Thyroid gland (tissue), 4 donors: ENCODE measurements around the gene SETD1B. TPM values are rescaled to one million over a fixed set of nuclear protein-coding genes. Genes with fewer than 3 reads are reported as not detected.
A peak's percentile ranks its signal among the peaks of the same experiment; 100 is the strongest.
"Not testable (repeated sequence)": the region's sequence is repeated elsewhere in the genome, so short reads cannot be mapped to it uniquely, and the experiment has no call there.

Experiments
- DNase-seq, 2 donors: peaks; one replicate each; pipeline ENCODE4 v3.0.0-alpha.2; 2019
- H3K27ac ChIP-seq, 3 donors: fragments of 200-600 bp; sonication (generic); 1 replicate in 2 of 3; 2 replicates in 1 of 3; pipeline ENCODE4 v1.5.1; 2016 to 2019; ENCODE audit warnings: mild to moderate bottlenecking in 1 of 3, moderate library complexity in 1 of 3
- H3K27me3 ChIP-seq: fragments of 200-600 bp; sonication (generic); one replicate; pipeline ENCODE4 v1.5.1; 2019
- H3K36me3 ChIP-seq, 2 donors: fragments of 200-600 bp; sonication (generic); one replicate each; pipeline ENCODE4 v1.5.1; 2016 to 2019
- H3K4me1 ChIP-seq, 2 donors: fragments of 200-600 bp; sonication (generic); one replicate each; pipeline ENCODE4 v1.5.1; 2017 to 2019
- H3K4me3 ChIP-seq, 3 donors: fragments of 200-600 bp; sonication (generic); replicated peaks in 1 of 3; 1 replicate in 2 of 3; 2 replicates in 1 of 3; pipeline ENCODE4 v1.5.1; 2016; ENCODE audit warnings: mild to moderate bottlenecking in 1 of 3
- H3K9me3 ChIP-seq: fragments of 200-600 bp; sonication (generic); one replicate; pipeline ENCODE4 v1.5.1; 2017
- CTCF ChIP-seq, 6 experiments: fragments of 200-600 bp in 3 of 6; fragments of 450-650 bp in 3 of 6; sonication (generic) in 3 of 6; IDR thresholded peaks; one replicate each; pipeline ENCODE4 v1.5.1; 2016 to 2019; ENCODE audit warnings: antibody characterized with exemption in 6 of 6, mild to moderate bottlenecking in 2 of 6, inconsistent platforms in 1 of 6, moderate library complexity in 1 of 6
- POLR2A ChIP-seq, 2 donors: fragments of 450-650 bp; IDR thresholded peaks; one replicate each; pipeline ENCODE4 v1.6.1; 2017; ENCODE audit warnings: antibody characterized with exemption in 2 of 2, mild to moderate bottlenecking in 2 of 2, moderate library complexity in 1 of 2
- WGBS, 2 donors: methylation state at CpG; one replicate each; pipeline ENCODE4 v1.1.5; 2017; 5-methylcytosine and 5-hydroxymethylcytosine counted together
- intact Hi-C: fragments of 100-400 bp; cut with DNase I; formaldehyde crosslinking; loops from one replicate; pipeline ENCODE4 v1.15.1; 2023
- total RNA-seq, 4 donors: library from RNA; depleted of rRNA; stranded (reverse); fragments of >200 nt; gene quantifications; one replicate each; pipeline ENCODE4 v1.2.3, GENCODE V29; 2016

The SETD1B gene
- total RNA-seq, 4 donors from 2014 or later: 7.3 to 16.5 (median 11.7) TPM

GRCh38 chr12:121787063-121788025 lies 16.5 kb upstream of the SETD1B start:
- Histone ChIP-seq H3K27me3 (no peaks in the 10 kb centered on the region), H3K4me1 (peaks cover 25 to 47% of the 10 kb centered on the region in 2 donors), H3K27ac (peak overlapping the region; percentile 54 to 67 (median 65)), H3K36me3 (no peaks in the 10 kb centered on the region), H3K4me3 (no peak overlapping the region), H3K9me3 (no peaks in the 10 kb centered on the region)
- TF ChIP-seq POLR2A (IDR thresholded peaks at IDR 0.05): peak in 1 of 2 donors; percentile 43
- no peak for TF ChIP-seq CTCF (IDR thresholded peaks at IDR 0.05)
- intact Hi-C loops: no loop called here
- DNase-seq: peak; percentile 89 to 98
- WGBS, 2 donors: 66 to 73% methylated on average over 16 to 17 of the region's 17 CpGs

GRCh38 chr12:121788176-121788818 lies 15.5 kb upstream of the SETD1B start:
- peak overlapping the region; percentile 11 to 67 (median 54) for H3K27ac ChIP-seq
- TF ChIP-seq POLR2A (IDR thresholded peaks at IDR 0.05) (no peak), CTCF (IDR thresholded peaks at IDR 0.05) (no peak)

DNA sequence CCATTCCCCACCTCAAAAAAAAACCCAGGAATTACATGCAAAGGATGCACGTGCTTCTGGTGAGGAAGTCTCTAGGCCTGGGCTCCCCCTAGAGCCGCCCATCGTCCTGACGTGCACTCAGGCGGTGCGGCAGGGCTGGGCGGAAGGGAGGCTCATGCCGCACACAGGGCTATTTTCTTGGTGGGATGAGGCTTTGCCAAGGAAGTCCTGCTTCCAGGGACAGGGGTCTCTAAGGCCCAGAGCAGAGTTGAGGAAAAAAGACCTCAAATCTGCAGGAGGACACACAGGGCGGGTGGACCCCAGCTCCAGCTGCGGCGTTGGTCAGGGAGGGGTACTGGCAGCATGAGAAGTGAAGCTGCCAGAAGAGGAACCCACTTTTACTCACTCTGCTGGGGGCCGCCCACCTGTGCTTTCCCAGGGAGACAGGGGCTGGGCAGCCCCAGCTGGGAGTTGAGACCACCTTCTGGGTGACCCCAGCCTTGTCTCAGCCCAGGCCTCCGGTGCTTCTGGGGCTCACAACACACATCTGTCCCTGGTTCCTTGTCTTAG lies 14.5 kb upstream of the SETD1B start:
- WGBS, 2 donors: 75 to 77% methylated on average over 13 of the region's 13 CpGs
- TF ChIP-seq POLR2A (IDR thresholded peaks at IDR 0.05) (no peak), CTCF (IDR thresholded peaks at IDR 0.05) (no peak)
- Histone ChIP-seq H3K4me3 (no peak overlapping the region), H3K9me3 (no peaks in the 10 kb centered on the region), H3K27me3 (no peaks in the 10 kb centered on the region), H3K4me1 (peaks cover 32 to 60% of the 10 kb centered on the region in 2 donors), H3K36me3 (no peaks in the 10 kb centered on the region), H3K27ac (peak overlapping the region; percentile 33 to 61 (median 48))
- no peak for DNase-seq
- intact Hi-C loops: no loop called here

More at GRCh38 chr12:121788176-121788818, 15.5 kb upstream of the SETD1B start:
- no peaks in the 10 kb centered on the region for H3K27me3 ChIP-seq
- H3K36me3 ChIP-seq: no peaks in the 10 kb centered on the region
- WGBS, 2 donors: 86 to 92% methylated on average over 7 of the region's 7 CpGs
- intact Hi-C loops: no loop called here
- peaks cover 26 to 53% of the 10 kb centered on the region in 2 donors for H3K4me1 ChIP-seq
- DNase-seq: no peak
- H3K9me3 ChIP-seq: no peaks in the 10 kb centered on the region
- H3K4me3 ChIP-seq: no peak overlapping the region

DNA sequence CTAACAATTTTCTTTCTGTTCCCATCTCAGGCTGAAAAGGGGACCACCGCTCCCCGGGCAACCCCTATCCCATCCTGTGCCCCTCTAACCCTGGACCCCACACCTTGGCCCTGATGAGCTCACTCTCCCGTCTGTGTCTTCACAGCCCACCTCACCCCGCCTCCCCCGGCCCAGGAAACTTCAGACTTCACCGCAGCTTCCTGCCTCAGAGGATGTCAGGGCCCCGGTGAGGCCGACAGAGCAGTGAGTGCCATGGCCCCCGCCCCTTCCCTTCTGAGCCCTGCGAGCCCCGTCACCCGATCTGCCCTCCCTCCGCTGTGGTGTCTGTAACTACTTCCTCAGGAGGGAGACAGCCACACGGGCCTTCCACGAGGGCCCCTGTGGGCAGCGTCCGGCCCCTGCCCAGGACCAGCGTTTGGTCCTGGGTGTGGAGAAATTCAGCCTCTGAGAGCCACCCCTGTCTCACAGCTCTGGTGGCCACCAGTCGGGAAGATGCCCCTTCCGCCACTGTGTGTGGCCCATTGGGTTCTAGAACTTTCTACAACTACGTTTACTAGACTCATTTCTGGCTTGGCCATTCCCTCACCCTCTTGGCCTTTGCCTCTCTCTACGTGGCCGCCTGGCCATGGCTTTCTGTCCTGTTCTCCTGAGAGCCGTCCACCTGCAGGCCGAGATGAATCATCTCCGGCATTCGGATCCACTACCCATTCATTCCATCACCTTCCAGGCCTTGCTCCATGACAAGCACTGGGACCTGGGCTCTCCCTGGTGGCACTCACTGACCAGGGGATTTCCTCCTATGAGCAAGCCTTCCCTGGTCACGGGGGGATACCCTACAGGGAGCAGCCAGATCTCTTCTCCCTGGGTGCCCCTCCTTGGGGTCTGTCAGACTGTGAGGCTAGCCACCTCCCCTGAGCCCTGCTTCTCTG lies 13.7 kb upstream of the SETD1B start:
- Histone ChIP-seq H3K4me3 (no peak overlapping the region), H3K9me3 (no peaks in the 10 kb centered on the region), H3K27ac (peak overlapping the region; percentile 33 to 61 (median 48)), H3K4me1 (peaks cover 39 to 60% of the 10 kb centered on the region in 2 donors), H3K27me3 (no peaks in the 10 kb centered on the region), H3K36me3 (no peaks in the 10 kb centered on the region)
- DNase-seq: peak in 1 of 2 donors; percentile 46
- intact Hi-C loops: loop anchor here (5.0 kb wide), 1 partner anchor 93 kb away; no protein-coding TSS in a partner anchor
- TF ChIP-seq POLR2A (IDR thresholded peaks at IDR 0.05): no peak
- TF ChIP-seq CTCF (IDR thresholded peaks at IDR 0.05): no peak
- 69 to 80% methylated on average over 25 to 26 of the region's 28 CpGs for WGBS, 2 donors

- not testable (repeated sequence) for DNase-seq, H3K27me3 ChIP-seq, H3K4me3 ChIP-seq, H3K36me3 ChIP-seq, H3K9me3 ChIP-seq
- Histone ChIP-seq H3K27ac (peak overlapping the region in 1 of 3 donors; percentile 12), H3K4me1 (peaks cover 46 to 67% of the 10 kb centered on the region in 2 donors)
- WGBS, 2 donors: 91 to 96% methylated on average over 7 to 8 of the region's 8 CpGs
- intact Hi-C loops: loop anchor here (5.0 kb wide), 1 partner anchor 93 kb away; no protein-coding TSS in a partner anchor
These were observed 13.0 kb upstream of the SETD1B start for GRCh38 chr12:121790785-121791184.
